NCI-H2029 treated with DMSO at 0.1 percent for 48 hours (cell line): ENCODE results near the gene ADGRG6.
"Not testable (repeated sequence)": the region's sequence is repeated elsewhere in the genome, so short reads cannot be mapped to it uniquely, and the experiment has no call there.

Experiments used
- DNase-seq: peaks from one replicate; lab custom pipeline; 2025; lab: John Stamatoyannopoulos, UW

The ADGRG6 gene

DNA sequence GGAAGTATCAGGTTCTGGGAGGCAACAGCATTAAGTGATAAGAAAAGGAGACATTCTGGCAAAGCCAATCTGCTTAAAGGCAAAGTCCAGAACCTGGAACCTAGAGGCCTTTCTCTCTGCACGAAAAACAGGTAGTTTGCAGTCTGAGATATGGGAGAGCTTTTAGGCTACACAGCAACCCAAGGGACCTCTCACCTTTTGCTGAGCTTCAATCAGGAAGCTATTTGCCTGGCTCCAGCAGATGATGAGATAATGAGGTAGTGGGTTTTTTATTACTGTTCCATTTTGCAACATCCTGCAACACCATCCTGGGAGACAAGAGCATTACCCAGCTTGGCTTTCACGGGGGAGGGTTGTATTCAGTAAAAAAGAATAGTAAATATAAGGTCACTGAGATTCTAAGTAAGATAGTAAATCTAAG is 143.1 kb downstream of the ADGRG6 start:
- no peak for DNase-seq

DNA sequence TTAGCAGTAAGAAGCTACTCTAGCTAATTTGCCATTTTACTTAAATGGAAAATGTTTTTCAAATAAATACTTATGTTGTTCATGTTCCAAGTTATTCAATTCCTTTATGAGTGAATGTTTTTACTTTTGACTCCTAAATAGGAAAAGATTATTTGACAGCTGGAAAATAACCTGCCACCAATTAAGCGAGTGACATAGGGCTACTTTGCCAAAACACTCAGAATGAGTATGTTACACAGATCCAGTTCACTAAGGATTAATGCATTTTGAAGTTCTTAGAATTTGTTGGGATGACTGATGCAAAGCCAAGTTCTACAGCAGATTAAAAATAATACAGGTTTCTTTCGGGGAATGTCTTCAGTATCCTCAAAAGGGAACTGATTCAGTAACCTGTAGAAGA is 144.4 kb downstream of the ADGRG6 start:
- DNase-seq: no peak

DNA sequence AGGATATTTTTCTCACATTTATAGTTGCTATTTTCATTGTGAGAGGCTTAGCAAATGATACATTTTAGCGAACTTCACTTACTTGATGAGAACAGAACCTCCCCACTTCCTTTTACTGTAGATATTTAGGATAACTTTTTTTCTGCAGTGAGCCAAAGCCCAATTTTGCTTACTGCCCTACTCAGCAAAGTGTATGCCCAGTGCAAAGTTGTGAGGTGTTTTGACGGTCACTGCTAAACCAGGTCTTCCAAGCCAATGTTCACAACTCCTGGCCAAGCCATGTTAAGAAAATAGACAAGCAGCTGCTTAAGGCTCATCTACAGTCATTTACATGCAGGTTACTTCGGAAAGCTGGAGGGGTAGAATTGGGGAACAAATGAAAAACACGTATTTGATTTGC is 144.8 kb downstream of the ADGRG6 start:
- DNase-seq: no peak

DNA sequence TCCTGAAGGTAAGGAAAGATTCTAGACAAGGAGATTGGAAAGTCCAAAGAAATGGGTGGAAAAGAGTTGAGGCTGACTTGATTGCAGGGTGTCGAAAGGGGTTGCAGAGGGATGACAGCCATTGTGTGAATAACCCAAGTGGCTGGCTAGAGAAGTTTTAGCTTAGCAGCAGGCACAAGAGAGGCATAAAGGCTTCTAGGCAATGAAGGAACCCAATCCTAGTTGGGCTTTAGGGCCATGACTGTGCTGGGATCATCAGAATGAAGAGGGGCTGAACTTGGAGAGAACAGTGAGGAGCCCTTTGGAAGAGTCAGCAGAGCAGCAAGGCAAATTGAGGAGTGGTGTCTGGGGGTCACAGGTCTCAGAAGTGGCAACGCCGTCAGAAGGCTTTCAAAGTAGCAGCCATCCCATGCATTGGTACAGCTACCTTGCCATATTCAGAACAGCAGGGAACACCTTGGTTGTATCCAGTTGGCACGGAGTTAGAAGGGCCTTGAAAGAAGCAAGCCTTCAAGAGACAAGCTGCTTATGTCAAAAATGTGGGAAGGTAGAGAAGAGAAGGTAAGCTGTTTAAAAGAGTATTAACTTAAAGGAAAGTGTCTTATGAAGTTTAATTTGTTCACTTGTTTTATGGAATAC is 146.4 kb downstream of the ADGRG6 start:
- no peak for DNase-seq

DNA sequence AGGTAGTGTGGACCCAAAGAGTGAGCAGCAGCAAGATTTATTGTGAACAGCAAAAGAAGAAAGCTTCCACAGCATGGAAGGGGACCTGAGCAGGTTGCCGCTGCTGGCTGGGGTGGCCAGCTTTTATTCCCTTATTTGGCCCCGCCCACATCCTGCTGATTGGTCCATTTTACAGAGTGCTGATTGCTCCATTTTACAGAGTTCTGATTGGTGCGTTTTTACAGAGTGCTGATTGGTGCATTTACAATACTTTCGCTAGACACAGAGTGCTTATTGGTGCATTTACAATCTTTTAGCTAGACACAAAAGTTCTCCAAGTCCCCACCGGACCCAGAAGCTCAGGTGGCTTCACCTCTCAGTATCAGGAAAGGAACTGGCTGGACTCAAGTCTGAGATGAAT is 149.0 kb downstream of the ADGRG6 start:
- not testable (repeated sequence) for DNase-seq

DNA sequence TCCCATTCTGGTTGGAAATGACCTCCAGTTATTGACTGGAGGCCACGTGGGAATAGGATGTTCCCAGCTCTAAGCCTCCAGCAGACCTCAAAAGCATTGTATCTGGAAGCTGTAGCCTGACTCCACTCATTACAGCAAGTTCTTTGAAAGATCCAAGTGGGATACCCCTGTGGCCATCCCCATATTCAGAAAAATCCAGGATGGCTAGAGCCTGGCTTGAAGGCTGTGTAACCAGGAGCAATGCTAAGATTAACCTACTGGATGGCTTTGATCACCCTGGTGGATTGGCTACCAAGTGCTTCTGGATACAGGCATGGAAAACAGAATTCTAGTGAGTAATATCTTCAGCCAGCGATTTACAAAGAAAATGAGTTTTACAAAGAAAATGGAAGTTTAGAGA is 151.2 kb downstream of the ADGRG6 start:
- no peak for DNase-seq

DNA sequence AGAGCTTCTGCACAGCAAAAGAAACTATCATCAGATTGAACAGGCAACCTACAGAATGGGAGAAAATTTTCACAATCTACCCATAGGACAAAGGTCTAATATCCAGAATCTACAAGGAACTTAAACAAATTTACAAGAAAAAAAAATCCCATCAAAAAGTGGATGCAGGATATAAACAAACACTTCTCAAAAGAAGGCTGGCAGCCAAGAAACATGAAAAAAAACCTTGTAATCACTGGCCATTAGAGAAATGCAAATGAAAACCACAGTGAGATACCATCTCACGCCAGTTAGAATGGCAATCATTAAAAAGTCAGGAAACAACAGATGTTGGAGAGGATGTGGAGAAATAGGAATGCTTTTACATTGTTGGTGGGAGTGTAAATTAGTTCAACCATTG is 152.4 kb downstream of the ADGRG6 start:
- DNase-seq: not testable (repeated sequence)

DNA sequence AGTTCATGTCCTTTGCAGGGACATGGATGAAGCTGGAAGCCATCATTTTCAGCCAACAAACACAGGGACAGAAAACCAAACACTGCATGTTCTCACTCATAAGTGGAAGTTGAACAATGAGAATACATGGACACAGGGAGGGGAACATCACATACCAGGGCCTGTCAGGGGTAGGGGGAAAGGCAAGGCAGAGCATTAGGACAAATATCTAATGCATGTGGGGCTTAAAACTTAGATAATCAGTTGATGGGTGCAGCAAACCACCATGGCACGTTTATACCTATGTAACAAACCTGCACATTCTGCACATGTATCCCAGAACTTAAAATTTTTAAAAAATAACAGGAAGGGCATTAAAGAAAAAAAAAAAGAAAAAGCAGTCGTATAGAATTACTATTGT is 153.0 kb downstream of the ADGRG6 start:
- not testable (repeated sequence) for DNase-seq

DNA sequence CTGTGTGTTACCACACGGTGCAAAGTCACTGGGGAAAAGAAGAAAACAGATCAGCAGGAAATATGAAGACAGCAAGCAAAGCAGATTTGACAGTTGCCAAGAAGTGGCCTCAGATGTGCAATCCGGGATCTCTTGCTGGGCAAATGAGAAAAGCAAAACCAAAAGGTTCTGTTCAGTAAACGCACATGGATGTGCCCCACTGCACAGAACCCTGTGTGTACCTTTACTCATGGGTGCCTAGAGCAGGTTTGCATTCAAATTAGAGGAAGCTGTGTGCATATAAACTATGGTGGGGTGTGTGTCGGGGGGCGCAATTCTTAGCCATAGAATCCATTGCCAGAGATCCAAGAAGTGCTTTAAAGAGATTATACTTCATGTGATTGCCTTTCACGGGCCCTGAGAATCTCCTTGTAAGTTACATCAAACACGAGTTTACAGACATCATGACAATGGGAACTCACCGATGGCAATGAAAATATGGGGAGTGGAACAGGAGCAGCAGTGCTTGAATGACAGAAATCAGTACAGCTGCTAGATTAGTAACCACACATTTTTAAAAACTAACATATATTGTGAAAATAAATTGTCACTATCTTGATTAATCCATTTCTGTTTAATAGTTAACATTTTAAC is 154.3 kb downstream of the ADGRG6 start:
- no peak for DNase-seq

DNA sequence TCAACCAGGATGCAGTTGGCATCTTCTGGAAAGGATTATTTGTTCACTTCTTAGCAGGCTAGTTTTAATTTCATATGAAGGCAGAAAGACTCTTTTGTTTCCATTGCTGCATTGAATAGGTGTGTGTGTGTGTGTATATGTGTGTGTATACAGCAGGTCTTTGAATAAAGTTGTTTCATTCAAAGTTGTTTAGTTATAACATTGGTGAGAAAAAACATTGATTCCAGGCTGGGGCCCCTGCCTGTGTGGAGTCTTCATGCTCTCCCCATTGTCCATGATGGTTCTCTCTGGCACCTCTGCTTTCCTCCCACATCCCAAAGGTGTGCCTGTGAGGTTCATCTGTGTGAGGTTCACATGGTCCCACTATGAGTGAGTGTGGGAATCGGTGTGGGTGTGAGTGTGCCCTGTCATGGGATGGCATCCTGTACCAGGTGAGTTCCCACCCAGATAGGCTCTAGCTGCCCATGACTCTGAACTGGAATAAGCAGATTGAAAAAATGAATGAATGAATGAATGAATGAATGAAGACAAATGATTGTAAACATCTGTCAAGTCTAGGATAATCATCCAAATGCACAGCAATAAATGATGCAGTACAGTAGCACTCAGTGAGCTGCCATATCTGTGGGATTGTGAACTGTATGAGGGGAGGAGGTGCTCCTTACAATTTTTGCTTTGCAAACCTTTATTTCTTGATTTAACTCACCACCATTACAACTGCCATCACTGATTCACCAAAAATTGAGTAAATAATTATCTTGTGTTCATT is 156.0 kb downstream of the ADGRG6 start:
- no peak for DNase-seq

DNA sequence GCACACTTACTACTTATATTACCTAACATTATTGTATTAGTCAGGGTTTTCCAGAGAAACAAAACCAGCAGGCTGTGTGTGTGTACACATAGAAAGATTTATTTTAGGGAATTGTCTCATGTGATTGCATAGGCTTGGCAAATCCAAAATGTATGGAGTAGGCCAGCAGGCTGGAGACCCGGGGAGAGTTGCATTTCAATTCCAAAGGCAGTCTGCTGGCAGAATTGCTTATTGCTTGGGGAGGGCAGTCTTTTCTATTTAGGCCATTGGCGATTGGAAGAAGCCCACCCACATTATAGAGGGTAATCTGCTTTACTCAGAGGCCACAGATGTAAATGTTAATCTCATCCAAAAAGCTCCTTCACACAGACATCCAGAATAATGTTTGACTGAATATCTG is 157.0 kb downstream of the ADGRG6 start:
- no peak for DNase-seq

DNA sequence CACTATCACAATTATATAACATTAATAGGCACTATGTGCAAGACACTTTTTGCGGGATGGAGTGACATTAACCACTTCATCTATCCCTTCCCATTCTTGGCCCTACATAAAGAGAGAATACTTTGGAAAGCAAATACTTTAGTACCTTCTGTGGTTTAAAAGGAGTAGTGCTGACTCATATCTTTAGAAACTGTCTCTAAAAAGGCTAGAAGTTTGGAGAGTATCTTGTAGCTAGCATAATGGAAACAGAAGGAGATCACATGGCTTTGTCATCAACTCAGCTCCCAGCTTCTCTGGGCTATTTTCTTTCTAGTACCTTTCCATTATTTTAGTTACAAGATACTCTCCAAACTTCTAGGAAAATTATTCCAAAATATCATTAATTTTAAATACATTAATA is 157.5 kb downstream of the ADGRG6 start:
- no peak for DNase-seq

DNA sequence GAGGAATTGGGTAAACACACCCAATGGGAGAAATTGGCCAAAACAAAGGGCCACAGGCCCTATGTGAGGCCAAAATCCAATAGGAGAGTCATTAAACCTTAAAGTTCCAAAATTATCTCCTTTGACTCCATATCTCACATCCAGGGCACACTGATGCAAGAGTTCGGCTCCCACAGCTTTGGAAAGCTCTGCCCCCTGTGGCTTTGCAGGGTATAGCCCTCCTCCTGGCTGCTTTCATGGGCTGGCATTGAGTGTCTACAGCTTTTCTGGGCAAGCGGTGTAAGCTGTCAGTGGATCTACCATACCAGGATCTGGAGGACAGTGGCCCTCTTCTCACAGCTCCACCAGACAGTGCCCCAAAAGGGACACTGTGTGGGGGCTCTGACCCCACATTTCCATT is 160.5 kb downstream of the ADGRG6 start:
- no peak for DNase-seq

DNA sequence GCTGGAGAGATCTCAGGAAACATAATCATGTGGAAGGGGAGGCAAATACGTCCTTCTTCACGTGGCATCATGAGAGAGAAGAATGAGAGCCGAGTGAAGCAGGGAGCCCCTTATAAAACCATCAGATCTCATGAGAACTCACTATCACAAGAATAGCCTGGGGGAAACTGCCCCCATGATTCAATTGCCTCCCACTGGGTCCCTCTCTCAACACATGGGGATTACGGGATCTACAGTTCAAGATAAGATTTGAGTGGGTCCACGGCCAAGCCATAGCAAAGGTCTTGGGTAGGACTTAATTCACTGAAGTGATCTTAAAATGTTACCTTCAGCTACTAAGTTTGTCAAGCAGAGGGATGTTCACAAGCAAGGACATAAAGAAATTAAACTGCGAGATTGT is 162.2 kb downstream of the ADGRG6 start:
- no peak for DNase-seq

DNA sequence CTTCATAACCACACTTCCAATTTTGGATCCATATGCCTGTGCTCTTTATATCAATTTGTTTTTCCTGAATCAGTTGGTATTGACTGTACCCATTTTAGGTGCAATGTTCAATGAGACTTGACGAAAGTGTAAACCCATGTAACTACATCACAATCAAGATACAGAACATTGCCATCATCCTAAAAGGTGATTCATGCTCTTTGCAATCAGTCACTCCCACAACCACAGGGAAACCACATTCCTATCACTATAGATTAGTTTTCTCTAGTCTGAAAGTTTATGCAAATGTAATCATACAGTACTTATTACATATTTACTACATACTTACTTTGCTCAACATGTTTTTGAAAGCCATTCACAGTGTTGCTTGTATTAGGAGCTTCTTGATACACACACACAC is 167.4 kb downstream of the ADGRG6 start:
- no peak for DNase-seq

DNA sequence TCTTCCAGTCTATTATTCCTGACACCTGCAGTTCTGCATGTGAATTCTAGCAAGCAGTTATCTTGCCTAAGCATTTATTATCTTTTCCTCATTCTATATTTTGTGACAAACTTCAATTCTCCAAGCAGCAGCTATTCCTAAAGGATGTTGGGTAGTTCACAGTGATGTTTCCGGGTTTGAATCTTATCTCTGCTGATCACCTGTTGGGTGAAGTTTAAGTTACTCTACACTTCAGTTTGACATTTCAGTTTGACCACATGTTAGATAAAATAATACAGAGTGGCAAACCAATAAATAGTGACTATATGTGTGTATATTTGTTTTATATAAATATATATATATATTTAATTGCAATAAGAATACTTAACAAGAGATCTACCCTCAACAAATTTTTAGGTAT is 168.6 kb downstream of the ADGRG6 start:
- no peak for DNase-seq

DNA sequence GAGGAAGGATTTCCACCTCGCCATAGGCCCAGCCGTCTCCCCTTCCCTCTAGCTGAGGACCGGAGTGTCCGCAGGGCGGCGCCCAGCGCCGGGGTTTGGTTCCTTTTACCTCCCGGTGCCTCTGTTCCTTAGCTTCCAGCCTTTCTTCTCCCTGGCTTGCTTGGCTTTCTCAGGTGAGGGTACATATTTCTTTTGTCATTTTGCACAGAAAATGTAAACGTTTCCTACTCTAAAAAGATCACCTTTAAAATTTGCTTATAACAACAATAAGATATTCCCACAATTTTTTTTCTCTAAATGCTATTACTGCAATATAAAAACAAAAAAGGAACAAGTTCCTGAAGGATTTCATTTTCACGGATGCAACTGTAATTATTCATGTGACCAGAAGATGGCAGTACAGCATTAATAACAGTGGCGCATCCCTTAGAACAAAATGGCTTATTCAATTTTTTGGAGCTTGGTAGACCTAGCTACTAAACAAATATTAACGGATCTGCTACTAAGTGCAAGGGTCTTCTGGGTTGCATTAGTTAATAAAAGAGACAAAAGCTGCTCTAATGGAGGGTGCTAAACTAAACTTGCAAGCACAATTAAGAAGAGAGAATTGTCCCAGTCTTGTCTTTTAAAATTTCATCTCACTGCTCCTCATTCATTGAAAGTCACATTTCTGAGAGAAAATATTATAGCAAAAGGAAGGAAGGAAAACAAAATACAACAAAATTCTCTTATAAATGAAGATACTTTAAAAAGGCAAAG is 172.9 kb downstream of the ADGRG6 start:
- DNase-seq: peak; percentile 11

DNA sequence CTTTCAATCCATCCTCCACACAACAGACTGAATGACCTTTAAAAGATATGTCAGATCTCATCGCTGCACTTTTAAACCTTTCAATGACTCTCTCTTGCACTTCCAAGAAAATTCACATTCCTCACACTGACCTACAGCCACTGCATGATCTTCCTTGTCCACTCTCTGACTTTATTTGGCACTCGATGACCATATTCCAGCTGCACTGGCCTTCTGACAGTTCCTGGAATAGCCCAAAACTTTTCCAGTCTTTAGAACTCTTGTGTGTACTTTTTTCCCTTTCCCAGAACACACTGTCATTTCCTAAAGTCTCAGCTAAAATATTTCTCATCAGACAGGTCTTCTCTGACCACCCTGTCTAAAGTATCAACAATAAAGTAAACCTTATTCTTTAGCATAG is 174.6 kb downstream of the ADGRG6 start:
- DNase-seq: no peak

DNA sequence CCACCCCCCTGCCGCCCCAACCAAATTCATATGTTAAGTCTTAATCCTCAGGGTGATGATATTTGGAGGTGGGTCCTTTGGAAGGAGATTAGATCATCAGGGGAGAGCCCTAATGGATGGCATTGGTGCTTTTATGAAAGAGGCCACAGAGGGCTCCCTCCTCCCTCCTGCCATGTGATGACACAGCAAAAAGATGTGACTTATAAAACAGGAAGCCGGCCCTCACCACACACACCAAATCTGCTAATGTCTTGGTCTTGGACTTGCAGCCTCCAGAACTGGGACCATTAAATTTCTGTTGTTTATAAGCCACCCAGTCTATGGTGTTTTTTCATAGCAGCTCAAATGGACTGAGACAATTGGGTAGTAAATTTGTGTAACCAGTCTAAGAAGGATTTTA is 176.3 kb downstream of the ADGRG6 start:
- DNase-seq: no peak

DNA sequence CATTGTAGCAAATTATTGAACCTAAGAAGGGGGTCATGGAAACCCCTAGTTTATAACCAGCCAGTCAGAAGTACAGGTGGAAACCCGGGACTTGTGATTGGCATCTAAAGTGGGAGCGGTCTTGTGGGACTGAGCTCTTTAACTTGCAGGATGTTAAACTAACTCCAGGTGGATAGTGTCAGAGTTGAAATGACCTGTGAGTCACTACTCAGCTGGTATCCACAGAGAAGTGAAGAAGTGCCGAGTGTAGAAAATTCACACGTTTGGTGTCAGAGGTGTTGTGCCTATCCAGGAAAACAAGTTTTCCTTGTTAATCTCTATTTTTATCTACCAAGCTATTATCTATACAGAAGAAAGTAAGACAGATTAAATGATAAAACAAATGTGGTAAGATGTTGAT is 179.7 kb downstream of the ADGRG6 start:
- no peak for DNase-seq

DNA sequence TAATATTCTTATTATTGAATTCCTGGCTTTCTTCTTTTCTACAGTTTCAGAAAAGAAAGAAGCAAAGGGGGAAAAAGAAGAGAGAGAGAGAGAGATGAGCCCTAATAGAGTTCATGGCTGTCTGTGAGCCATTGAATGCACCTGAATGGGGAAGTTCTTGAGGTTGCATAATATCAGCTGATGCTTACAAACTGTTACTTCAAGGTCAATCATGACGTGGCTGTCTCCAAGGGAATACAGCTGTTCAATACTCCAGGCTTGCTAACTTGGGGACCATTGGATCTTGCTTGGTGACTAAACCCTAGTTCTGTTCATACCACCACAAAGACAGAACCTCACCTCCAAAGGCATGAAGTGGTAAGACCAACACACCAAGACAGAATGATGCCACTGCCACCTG is 180.4 kb downstream of the ADGRG6 start:
- DNase-seq: no peak

DNA sequence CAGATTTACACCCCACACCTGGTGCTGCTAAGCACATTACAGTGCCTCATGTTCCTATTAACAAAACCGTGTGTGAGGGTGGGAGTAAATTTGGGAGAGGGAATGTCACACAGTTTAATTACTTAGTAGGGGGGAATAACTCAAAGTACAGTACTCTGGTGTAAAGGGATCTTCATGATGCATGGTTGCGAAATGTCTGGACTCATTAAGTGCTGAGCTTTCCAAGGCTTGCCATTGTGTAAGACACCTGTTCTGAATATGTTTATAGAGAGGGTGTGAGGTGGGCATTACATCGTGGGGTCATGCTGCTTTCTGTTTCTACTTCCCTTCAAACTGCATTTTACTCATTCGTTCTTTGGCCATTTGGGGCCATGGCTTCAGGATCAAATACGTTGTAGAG is 181.2 kb downstream of the ADGRG6 start:
- DNase-seq: no peak

DNA sequence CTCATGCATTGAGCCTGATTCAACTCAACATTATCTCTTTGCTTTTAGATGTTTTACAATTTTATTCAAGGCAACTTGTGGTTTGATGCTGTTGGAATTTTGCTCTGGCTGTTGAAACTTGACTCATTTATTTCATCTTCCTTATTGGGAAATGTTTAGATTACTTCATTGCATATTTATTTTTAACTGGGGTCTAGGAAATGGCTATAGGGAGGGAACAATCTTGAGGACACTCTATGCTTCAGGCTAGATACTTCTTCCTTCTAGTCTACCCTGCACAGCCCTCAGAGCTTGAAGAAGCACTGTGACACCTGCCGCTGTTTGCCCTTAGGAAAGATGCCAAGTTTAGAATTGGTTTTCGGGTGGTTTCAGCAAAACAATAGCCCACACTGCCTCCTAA is 183.4 kb downstream of the ADGRG6 start:
- DNase-seq: no peak
